ENCODE results near the gene UGT1A8.

GRCh38 chr2:233818639-233819621, 201.5 kb downstream of the UGT1A8 start:
- TF ChIP-seq CTCF (IDR thresholded peaks at IDR 0.05), result no peak
- no peak for TF ChIP-seq POLR2A (IDR thresholded peaks at IDR 0.05)

Measured in adrenal gland (tissue), 5 donors.